Muscle of back (tissue), 11 donors: ENCODE measurements around the gene ING4. TPM values are rescaled to one million over a fixed set of nuclear protein-coding genes. Genes with fewer than 3 reads are reported as not detected.
A peak's percentile ranks its signal among the peaks of the same experiment; 100 is the strongest.

Source experiments
- DNase-seq, 3 donors: peaks; one replicate each; pipeline versions ENCODE4 v3.0.0 to v3.0.0-alpha.2; 2013
- polyA plus RNA-seq, 10 donors: library from polyadenylated mRNA; unstranded; fragments of 120-200 nt; gene quantifications; one replicate each; pipeline ENCODE4 v1.2.1, GENCODE V29; 2013; ENCODE audit not compliant: insufficient read length in 10 of 10

The ING4 gene
- polyA plus RNA-seq, 10 donors, result 43.7 to 54.1 (median 48.9) TPM

DNA sequence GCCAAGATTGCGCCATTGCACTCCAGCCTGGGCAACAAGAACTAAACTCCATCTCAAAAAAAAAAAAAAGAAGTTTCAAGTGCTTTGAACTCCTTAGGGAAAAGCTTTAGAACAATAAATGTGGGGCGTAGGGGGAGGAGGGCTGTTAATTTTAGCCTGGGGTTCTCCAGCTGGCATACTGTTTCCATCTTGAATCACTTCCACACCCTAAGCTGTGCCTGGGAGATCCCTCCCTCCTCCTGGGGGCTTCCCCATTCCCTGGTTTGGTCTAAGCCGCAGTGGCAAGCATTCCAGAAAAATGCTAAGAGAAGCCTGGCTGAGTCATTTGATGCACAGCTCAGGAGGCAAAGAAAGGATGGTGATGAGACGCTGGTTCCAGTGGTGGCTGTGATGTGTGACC lies 28.6 kb upstream of the ING4 start:
- no peak for DNase-seq

- DNase-seq, result peak; percentile 99 to 100 (median 100)
Measured at GRCh38 chr12:6688999-6689882, 26.3 kb upstream of the ING4 start, which contains the start of gene ZNF384. Gene ZNF384, minus strand, starts transcription at chr12:6689375. Its CDS starts 9,855 bp downstream, at chr12:6679520.

GRCh38 chr12:6688543-6688998 lies 25.7 kb upstream of the ING4 start:
- no peak for DNase-seq

DNA sequence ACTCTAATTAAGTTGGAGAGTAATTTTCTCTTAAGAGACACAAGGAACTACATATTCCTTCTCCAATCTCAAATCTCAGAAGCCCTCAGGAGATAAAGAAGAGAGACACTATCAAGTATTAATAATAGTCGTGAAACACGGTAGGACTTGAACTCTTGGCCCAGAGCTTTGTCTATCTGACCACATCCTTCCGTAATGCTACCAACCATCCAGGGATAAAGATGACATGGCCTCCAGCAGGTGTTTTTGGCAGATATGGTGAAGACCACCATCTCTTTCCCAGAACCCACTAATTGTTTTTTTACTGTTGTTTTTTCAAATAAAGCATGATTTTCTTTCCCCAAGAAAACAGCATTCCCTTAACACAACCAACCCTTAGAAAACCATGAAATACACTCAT lies 22.9 kb upstream of the ING4 start:
- no peak for DNase-seq

DNA sequence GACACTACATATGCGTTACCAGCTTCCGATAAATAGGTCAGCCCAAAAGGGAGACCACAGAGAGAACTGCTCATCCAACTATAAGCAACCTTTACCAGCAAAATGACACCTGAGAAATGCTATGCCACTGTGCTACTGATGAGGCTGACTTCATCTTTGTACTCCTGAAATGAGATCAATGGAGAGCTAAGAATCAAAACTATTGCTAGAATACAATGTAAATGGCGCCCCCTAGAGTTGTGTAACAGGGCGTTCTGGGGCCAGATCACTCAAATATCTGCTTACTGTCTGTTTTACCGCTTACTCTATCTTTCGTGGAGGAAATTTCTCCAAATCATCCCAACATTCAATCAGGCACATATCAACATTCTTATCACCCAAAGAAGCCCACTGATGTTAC lies 21.7 kb upstream of the ING4 start:
- no peak for DNase-seq

- no peak for DNase-seq
Measured at GRCh38 chr12:6676962-6677361, 14.0 kb upstream of the ING4 start.

- DNase-seq, result no peak
Measured at GRCh38 chr12:6672143-6672542, 9.2 kb upstream of the ING4 start.

DNA sequence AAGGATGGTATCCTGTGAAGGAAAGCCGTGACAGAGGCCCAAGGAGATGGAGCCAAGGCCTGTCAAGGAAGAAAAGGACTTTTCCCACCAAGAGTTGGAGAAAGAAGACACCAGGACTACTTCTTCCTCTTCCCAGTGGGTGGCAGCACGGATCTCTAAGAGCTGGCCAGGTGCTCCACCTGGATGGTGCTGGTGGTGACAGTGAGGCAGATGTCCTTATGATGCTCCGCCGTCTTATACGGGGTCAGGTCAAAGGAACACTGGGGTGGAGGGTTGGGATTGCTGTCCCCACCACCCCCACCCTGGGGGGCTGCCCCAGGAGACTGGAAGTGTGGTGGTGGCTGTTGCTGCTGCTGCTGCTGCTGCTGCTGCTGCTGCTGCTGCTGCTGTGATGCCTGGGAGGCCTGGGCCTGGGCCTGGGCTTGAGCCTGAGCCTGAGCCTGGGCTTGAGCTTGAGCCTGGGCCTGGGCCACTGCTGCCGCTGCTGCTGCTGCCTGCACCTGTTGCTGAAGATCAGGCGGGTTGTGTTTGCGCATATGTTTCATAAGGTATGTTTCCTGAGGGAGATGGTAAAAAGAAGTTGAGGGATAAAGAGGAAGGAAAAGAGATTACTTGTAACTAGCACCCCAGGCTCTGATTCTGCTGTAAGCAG lies 4.8 kb upstream of the ING4 start:
- no peak for DNase-seq

- no peak for DNase-seq
Measured at GRCh38 chr12:6666211-6666610, 3.3 kb upstream of the ING4 start.

DNA sequence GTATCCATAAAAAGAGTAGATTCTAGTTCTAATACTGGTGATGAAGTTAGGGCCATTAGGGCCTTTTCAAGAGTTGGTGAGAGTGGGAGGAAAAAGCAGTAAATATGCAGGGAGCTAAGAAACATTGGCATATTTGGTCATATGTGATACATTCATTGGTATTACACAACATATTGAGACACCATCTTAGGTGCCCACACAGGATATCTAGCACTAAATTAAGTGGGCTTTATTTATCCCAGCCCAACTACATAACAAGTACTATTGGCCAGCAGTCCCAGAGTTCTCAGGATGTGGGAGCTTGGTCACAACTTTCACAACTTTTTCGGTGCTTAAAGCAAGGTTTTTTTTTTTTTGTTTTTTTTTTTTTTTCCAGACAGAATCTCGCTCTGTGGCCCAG lies 2.0 kb upstream of the ING4 start:
- no peak for DNase-seq

- DNase-seq, result no peak
Measured at GRCh38 chr12:6662602-6662905, 365 bp downstream of the ING4 start.

DNA sequence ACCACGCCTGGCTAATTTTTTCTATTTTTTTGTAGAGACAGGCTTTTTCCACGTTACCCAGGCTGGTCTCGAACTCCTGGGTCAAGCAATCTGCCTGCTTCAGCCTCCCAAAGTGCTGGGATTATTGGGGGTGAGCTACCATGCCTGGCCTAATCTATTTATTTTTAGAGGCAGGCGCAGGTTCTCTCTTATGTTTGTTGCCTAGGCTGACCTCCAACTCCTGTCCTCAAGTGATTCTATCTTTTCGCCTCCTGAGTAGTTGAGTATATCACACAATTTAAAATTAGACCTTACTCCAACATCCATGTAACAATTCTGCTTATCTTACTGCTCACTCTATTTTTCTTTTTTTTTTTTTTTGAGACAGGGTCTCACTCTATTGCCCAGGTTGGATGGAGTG lies 8.9 kb downstream of the ING4 start:
- DNase-seq, result no peak

DNA sequence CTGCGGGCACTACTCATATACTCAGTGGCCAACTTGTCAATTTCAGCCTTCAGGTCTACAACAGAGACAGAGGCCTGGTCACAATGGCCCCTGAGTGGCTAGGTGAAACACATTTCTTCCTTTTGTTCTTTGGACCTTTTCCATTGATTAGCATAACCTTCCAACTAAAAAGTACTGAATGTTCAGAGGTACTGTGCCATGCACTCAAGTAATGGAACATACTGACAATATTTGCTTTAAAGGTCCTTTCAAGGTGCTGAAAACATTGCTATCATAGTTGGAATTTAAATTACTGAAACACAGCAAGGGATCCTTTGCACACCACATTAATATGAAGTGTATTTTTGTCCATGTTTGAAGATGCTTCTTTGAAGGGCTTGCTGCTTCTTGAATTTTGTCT lies 9.6 kb downstream of the ING4 start:
- no peak for DNase-seq

GRCh38 chr12:6652391-6652790 lies 10.5 kb downstream of the ING4 start:
- DNase-seq, result no peak

DNA sequence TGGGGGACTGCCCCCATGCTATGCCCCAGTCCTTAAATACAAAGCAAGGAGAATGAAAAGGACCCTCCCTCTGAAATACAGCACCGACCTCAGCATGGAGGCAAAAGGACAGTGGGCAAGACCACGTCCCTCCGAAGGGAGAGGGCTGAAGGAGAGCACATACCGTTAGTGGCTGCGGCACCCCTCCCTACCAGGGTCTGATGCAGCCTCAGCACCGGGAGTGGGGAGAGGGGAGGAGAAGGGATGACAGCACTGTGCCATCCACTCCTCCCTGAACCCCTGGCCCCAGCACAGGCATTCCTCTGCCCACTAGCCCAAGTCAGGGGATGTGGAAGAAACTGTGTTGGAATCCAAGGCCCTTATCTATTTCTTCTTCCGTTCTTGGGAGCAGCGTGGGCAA lies 12.1 kb downstream of the ING4 start:
- no peak for DNase-seq

- DNase-seq, result peak in 2 of 3 donors; percentile 68 to 87
Measured at GRCh38 chr12:6647083-6647604, 15.8 kb downstream of the ING4 start, which contains the start of gene ACRBP. Gene ACRBP, minus strand, starts transcription at chr12:6647432. Its CDS starts 66 bp downstream, at chr12:6647366.

GRCh38 chr12:6646276-6647082 lies 16.4 kb downstream of the ING4 start:
- no peak for DNase-seq

GRCh38 chr12:6644903-6645302 lies 18.0 kb downstream of the ING4 start:
- DNase-seq, result peak in 2 of 3 donors; percentile 44 to 74

GRCh38 chr12:6644257-6644596 lies 18.7 kb downstream of the ING4 start:
- DNase-seq, result peak in 1 of 3 donors; percentile 48

- DNase-seq, result no peak
Measured at GRCh38 chr12:6643569-6644256, 19.2 kb downstream of the ING4 start.

GRCh38 chr12:6641131-6641530 lies 21.8 kb downstream of the ING4 start:
- DNase-seq, result no peak

DNA sequence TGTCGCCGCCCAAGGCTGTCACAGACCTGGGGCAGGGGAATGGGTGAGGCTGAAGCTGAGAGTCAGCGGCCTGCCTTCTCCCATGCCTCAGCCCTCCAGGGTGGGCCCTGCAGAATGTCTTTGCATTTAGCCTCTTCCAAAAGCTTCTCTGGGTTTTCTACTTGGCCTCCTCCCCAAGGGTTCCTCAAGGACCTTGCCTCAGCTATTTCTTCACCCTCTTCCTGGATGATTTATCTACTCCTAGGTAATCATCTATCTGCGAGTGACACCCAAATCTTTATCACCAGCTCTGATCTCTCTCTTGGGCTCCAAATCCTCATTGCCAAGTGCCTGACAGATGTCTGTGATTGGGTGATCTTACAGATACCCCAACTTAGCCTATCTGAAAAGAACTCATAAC lies 22.4 kb downstream of the ING4 start:
- DNase-seq, result no peak
